ENCODE data around the gene PPP1R3F.

Gene PPP1R3F

GRCh38 chrX:49269767-49270248 is at the start of gene PPP1R3F:
Gene PPP1R3F, plus strand, starts transcription at chrX:49269793. Its CDS starts 77 bp downstream, at chrX:49269870.
- no peak for DNase-seq

- no peak for DNase-seq
Measured at GRCh38 chrX:49220100-49220499, 49.5 kb upstream of the PPP1R3F start.

DNA sequence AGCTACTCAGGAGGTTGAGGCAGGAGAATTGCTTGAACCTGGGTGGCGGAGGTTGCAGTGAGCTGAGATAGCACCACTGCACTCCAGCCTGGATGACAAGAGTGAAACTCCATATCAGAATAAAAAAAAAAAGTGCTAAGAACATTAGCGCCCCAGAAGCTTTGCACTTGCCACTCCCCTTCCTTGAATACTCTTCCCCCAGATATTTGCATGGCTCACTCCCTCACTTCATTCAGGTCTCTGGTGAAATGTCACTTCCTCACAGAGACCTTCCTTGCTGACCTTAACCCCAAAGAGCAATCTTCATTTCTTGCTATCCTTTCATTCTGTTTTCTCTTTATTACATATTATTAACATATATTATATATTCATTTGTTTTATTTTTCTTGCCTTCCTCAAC is 47.7 kb upstream of the PPP1R3F start:
- no peak for DNase-seq

GRCh38 chrX:49225858-49226257 is 43.7 kb upstream of the PPP1R3F start:
- no peak for DNase-seq

GRCh38 chrX:49226946-49227345 is 42.6 kb upstream of the PPP1R3F start:
- no peak for DNase-seq

- no peak for DNase-seq
Measured at GRCh38 chrX:49227726-49228125, 41.9 kb upstream of the PPP1R3F start.

DNA sequence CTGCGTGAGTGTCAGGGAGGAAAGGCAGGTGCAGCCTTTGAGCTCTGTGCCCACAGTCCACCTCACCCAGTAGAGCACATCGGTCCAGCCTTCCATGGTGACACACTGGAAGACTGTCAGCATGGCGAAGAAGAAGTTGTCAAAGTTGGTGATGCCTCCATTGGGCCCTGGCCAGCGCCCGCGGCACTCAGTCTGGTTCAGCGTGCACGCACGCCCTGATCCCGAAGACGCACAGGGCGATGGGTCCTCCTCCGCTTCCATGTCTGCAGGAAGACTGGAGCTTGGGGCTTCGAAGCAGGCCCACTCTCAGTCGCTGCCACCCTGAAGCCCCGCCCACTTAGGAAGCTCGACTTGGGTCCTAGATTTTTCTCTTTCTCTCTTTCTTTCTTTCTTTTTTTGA is 41.4 kb upstream of the PPP1R3F start:
- no peak for DNase-seq

GRCh38 chrX:49230500-49231232 is 38.9 kb upstream of the PPP1R3F start:
- DNase-seq = no peak

- no peak for DNase-seq
Measured at GRCh38 chrX:49231333-49232000, 38.1 kb upstream of the PPP1R3F start.

- DNase-seq = no peak
Measured at GRCh38 chrX:49232525-49232924, 37.1 kb upstream of the PPP1R3F start.

DNA sequence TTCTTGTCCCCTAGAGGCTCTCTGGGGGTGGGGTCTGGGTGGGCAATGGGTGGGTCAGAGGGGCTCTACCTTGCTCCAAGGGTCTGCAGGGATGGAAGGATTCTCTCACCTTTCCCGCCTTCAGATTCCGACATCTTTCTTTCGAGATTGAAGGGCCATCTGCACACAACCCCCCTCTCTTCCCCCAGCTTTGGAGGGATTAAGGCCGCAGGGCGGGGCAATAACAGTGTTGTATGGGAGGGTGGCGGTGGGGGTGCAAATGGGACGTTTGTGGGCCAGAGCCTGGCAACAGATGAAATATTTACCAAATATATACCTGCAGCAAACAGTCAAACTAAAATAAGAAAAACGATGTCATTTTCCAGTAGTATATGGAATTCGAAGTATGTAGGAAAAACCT is 36.4 kb upstream of the PPP1R3F start, which contains the start of gene CACNA1F:
TSS of gene CACNA1F (minus strand) at position 165 of the 400 bp plus-strand sequence. CDS start at position 134, 31 bp downstream.
- no peak for DNase-seq

DNA sequence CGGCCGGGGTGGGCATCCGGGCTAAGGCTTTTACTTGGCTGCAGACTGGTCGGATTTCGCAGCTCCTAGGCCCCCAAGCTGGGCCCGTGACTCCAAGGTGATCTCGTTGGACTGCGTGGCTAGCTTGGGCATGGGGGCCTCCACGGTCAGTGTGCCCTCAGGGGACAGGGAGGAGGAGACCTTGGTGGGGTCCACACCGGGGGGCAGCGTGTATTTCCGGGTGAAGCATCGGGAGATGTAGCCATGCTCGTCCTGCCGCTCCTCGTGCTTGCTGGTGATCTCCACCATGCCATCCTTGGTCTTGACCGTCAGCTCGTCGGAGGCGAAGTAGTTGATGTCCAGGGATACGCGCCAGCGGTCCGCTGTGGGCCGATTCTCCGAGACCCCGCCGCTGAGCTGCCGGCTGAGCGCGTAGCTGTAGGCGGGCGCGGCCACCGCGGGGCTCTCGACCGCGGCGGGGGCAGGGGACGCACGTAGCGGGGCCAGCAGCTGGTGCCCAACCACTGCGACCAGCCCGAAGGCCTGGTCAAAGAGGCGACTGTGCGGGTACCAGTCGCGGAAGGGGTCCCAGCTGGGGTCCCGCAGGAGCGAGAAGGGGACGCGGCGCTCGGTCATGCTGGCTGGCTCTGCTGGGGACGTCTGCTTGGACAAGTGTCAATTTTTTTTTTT is 35.6 kb upstream of the PPP1R3F start:
- DNase-seq = no peak

DNA sequence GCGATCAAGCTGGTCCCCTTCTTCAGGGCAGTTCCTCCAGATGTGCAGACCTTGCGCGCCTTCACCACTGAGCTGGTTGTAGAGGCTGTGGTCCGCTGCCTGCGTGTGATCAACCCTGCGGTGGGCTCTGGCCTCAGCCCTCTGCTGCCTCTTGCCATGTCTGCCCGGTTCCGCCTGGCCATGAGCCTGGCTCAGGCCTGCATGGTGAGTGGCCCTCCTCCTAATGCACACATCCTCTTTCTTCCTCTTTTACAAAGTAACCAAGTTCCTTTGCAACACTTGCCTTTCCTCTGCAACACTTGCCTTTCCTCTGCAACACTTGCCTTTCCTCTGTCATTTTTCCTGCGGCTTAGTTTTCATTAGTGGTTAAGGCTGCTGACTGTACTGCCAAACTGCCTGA is 32.5 kb upstream of the PPP1R3F start:
- DNase-seq = no peak

DNA sequence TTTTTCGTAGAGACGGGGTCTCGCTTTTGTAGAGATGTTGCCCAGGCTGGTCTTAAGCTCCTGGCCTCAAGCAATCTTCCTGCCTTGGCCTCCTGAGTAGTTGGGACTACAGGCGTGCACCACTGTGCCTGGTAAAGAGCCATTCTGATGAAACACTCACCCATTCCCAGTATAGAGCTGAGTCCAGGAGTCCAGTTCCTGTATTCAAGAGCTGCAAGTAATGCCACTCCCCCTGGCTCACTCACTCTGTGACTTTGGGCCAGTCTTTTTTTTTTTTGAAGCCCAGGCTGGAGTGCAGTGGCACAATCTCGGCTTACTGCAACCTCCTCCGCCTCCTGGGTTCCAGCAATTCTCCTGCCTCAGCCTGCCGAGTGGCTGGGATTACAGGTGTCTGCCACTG is 30.9 kb upstream of the PPP1R3F start:
- no peak for DNase-seq

GRCh38 chrX:49242545-49243066 is 27.0 kb upstream of the PPP1R3F start:
- DNase-seq = no peak

- no peak for DNase-seq
Measured at GRCh38 chrX:49243166-49243565, 26.4 kb upstream of the PPP1R3F start.

DNA sequence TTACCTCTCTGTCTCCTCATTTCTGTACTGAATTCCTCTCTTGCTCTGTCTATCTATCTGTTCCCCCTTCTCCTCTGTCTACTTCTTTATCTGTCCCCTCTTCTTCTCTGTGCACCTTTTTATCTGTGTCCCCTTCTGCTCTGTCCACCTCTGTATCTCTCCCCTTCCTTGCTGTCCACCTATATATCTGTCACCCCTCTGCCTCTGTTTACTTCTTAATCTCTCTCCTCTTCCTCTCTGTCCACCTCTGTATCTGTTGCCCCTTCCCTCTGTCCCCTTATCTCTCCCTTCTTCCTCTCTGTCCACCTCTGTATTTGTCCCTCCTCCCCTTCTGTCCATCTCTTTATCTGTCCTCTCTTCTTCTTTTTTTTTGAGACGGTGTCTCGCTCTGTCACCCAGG is 25.4 kb upstream of the PPP1R3F start:
- no peak for DNase-seq

- DNase-seq = no peak
Measured at GRCh38 chrX:49246541-49246940, 23.1 kb upstream of the PPP1R3F start.

- no peak for DNase-seq
Measured at GRCh38 chrX:49247346-49247745, 22.2 kb upstream of the PPP1R3F start.

DNA sequence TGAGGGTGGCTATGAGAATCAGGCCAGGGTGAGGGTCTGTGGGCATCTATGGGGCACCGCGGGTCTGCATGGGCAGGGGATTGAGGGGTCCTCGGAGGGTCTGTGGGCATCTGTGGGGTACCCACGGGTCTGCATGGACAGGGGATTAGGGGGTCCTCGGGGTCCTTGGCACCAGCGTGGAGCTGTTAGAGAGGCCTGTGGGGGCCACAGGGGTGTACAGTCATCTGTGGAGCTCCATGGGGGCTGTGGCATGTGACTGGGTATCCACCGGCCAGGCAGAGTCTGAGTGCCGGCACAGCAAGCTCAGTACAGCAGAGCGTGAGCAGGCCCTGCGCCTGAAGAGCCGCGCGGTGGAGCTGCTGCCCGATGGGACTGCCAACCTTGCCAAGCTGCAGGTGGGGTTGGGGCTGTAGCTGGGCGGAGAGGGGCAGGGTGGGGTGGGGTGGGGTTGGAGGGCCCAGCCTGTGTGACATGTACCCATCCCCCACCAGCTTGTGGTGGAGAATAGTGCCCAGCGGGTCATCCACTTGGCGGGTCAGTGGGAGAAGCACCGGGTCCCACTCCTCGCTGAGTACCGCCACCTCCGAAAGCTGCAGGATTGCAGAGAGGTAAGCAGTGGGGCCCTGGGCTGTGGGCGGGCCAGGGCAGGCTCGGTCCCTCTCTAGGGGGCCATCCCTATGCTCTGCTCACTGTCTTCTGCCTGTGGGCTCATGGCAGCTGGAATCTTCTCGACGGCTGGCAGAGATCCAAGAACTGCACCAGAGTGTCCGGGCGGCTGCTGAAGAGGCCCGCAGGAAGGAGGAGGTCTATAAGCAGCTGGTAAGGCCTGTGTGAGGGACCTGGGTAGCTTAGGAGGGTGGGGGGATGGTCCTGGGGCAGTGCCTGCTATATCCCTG is 21.4 kb upstream of the PPP1R3F start:
- DNase-seq = no peak

DNA sequence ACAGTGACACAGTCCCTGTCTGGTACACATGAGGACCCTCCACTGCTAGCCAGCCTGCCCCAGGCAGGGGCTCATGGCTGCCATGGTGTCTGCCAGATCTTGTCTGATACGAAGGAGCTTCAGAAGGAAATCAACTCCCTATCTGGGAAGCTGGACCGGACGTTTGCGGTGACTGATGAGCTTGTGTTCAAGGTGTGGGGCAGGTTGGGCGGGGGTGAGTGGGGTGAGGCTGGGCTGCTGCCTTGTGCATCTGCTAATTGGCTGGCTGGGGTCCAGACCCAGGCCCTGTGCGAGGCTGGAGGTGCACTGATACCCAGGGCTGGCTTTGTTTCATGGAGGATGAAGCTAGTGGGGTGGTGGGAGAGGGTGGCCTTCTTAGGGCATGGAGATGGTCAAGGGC is 20.5 kb upstream of the PPP1R3F start:
- DNase-seq = no peak

GRCh38 chrX:49249616-49250015 is 20.0 kb upstream of the PPP1R3F start:
- DNase-seq = no peak

- no peak for DNase-seq
Measured at GRCh38 chrX:49250066-49250465, 19.5 kb upstream of the PPP1R3F start.
